Prostate gland (tissue), 1 donor: ENCODE measurements around the gene VWA8.

Experiments used
- POLR2A ChIP-seq: fragments of 450-650 bp; IDR thresholded peaks from one replicate; pipeline ENCODE4 v1.6.1; 2016; ENCODE audit warnings: antibody characterized with exemption, mild to moderate bottlenecking
- POLR2AphosphoS5 ChIP-seq: sonication (generic); formaldehyde crosslinking; IDR thresholded peaks from one replicate; pipeline ENCODE4 v1.6.1; 2017; ENCODE audit warnings: antibody characterized with exemption

- TF ChIP-seq POLR2AphosphoS5 (no peak), POLR2A (no peak)
Measured at GRCh38 chr13:41541142-41541938, 419.6 kb downstream of the VWA8 start.
